Activated CD4-positive, alpha-beta T cell treated with anti-CD3 and anti-CD28 coated beads, Interleukin-2, amount 10 ng/mL, durations not matched to agents 7 days and 5 days (primary cell): ENCODE results near the gene EEF2KMT. TPM values are rescaled to one million over a fixed set of nuclear protein-coding genes. Genes with fewer than 3 reads are reported as not detected.
A peak's percentile ranks its signal among the peaks of the same experiment; 100 is the strongest.
"Not testable (repeated sequence)": the region's sequence is repeated elsewhere in the genome, so short reads cannot be mapped to it uniquely, and the experiment has no call there.

ENCODE experiments used
- CTCF ChIA-PET: fragments of 350-600 bp; sonication (Branson Sonifier 250); formaldehyde crosslinking; loops from one replicate; lab custom pipeline; 2021; ENCODE audit warnings: antibody characterized with exemption; lab: Charles Lee
- POLR2A ChIA-PET: fragments of 350-600 bp; sonication (Branson Sonifier 250); formaldehyde crosslinking; loops from one replicate; lab custom pipeline; 2021; ENCODE audit warnings: antibody characterized with exemption; lab: Charles Lee
- DNase-seq: peaks from one replicate; pipeline ENCODE4 v3.0.0-alpha.2; 2020
- H3K27ac Mint-ChIP-seq: one replicate; pipeline ENCODE4 v1.8.0; 2021; ENCODE audit warnings: mild to moderate bottlenecking, moderate library complexity, mixed read lengths
- H3K27me3 Mint-ChIP-seq: one replicate; pipeline ENCODE4 v1.8.0; 2021; ENCODE audit warnings: mixed read lengths
- H3K36me3 Mint-ChIP-seq: one replicate; pipeline ENCODE4 v1.8.0; 2021; ENCODE audit warnings: low read depth, mixed read lengths
- H3K4me1 Mint-ChIP-seq: one replicate; pipeline ENCODE4 v1.8.0; 2021; ENCODE audit warnings: mixed read lengths
- H3K4me3 Mint-ChIP-seq: one replicate; pipeline ENCODE4 v1.8.0; 2021; ENCODE audit warnings: mild to moderate bottlenecking, moderate library complexity, mixed read lengths
- H3K9me3 Mint-ChIP-seq: one replicate; pipeline ENCODE4 v1.8.0; 2021; ENCODE audit warnings: mixed read lengths
- total RNA-seq, 2 experiments: library from RNA; stranded (reverse); gene quantifications; one replicate each; pipeline ENCODE4 v1.2.3, GENCODE V29; 2021

EEF2KMT gene
- total RNA-seq, 2 experiments from 2014 or later, result 7.4 to 7.6 TPM

DNA sequence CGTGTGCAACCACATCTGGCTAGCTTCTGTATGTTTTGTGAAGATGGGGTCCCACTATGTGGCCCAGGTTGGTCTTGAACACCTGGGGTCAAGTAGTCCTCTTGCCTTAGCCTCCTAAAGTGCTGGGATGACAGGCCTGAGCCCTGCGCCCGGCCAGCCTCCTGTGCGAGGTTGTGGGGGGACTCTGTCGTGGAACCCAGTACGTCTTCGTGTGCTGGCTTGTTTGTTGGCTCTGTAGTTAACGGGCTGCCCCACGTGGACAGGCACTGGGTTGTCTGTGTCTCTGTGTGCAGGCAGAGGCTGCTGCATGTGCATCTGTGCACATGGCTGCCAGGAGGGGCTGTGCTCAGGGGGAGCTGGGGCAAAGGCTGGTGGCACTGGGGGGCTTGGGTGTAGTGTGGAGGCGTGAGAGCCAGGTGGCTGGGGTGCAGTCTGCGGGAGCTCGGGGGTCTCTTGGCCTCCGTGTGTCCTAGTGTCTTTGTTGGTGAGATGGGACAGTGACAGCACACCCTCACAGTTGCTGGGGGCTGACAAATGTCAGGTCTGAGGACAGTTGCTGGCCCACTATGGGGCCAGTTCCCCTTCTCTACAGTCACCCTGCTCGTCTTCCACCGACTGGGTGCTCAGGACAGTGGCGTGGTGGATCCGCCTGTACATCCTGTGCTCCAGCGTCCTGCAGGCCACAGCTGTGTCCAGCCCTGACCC is 9.4 kb downstream of the EEF2KMT start:
- CTCF ChIA-PET, H3K4me1 Mint-ChIP-seq, H3K4me3 Mint-ChIP-seq, DNase-seq, H3K27ac Mint-ChIP-seq, H3K9me3 Mint-ChIP-seq, H3K27me3 Mint-ChIP-seq, POLR2A ChIA-PET: not testable (repeated sequence)
- peaks cover 16% of the 10 kb centered on the region for H3K36me3 Mint-ChIP-seq

DNA sequence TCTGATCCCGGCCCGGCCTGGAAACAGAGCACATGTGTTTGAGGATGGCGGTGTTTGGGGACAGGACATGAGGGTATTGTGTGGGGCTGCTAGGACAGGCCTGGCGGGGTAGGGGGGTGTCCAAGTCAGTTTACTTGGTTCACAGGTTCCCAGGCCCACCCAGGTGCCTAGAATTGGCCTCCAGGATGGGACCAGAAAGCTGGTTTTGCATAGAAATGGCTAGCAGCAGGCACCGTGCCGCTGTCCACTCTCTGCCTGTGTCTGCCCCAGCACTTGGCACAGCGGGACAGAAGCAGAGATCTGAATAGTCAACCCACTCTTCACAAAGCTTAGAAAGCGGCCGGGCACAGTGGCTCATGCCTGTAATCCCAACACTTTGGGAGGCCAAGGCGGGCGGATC is 11.9 kb downstream of the EEF2KMT start:
- ChIA-PET POLR2A (interaction anchor here (0.7 kb wide), 1 partner anchor 351 kb away, joined by 3 read pairs; the partner anchor contains the start of genes ANKS3 and DNAAF8), CTCF (interaction anchor here (0.6 kb wide), 1 partner anchor 752 kb away, joined by 3 read pairs; no protein-coding TSS in a partner anchor)
- H3K36me3 Mint-ChIP-seq, result peaks cover 16% of the 10 kb centered on the region
- H3K9me3 Mint-ChIP-seq, H3K27me3 Mint-ChIP-seq, H3K27ac Mint-ChIP-seq, H3K4me1 Mint-ChIP-seq, H3K4me3 Mint-ChIP-seq, DNase-seq: not testable (repeated sequence)

GRCh38 chr16:5084802-5085201 is 12.8 kb downstream of the EEF2KMT start:
- H3K36me3 Mint-ChIP-seq, result peaks cover 16% of the 10 kb centered on the region
- H3K27me3 Mint-ChIP-seq, H3K4me3 Mint-ChIP-seq, H3K27ac Mint-ChIP-seq, POLR2A ChIA-PET, H3K4me1 Mint-ChIP-seq, H3K9me3 Mint-ChIP-seq: not testable (repeated sequence)
- DNase-seq, result peak; percentile 64
- CTCF ChIA-PET, result interaction anchor here (0.6 to 1.7 kb wide), 3 partner anchors 22 to 751 kb away, joined by 3 read pairs; no protein-coding TSS in a partner anchor

- H3K27me3 Mint-ChIP-seq, H3K4me1 Mint-ChIP-seq, DNase-seq, H3K9me3 Mint-ChIP-seq, H3K4me3 Mint-ChIP-seq, POLR2A ChIA-PET: not testable (repeated sequence)
- CTCF ChIA-PET, result interaction anchor here (1.0 to 1.7 kb wide), 3 partner anchors 8 to 154 kb away, joined by 3 read pairs; no protein-coding TSS in a partner anchor
- peaks cover 19% of the 10 kb centered on the region for H3K36me3 Mint-ChIP-seq
- H3K27ac Mint-ChIP-seq, result peak overlapping the region; percentile 41
Measured at GRCh38 chr16:5084099-5084731, 13.4 kb downstream of the EEF2KMT start.

DNA sequence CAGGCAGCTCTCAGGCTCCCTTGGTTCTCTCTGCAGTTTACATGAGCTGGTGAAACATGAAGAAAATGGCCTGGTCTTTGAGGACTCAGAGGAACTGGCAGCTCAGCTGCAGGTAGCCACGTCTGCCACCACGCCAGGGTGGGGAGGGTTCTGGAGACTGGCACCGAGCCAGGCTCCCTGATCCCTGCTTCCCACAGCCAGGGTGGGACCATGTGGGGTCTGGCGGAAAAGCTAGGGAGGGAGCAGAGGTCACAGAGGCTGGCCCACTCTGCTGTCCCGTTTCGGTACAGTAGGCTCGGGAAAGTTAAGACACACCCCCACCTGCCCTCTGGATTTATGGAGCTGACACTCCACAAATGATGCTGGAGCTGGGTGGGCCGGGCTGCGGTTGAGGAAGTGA is 13.9 kb downstream of the EEF2KMT start:
- H3K36me3 Mint-ChIP-seq, result peaks cover 19% of the 10 kb centered on the region
- H3K4me3 Mint-ChIP-seq, H3K4me1 Mint-ChIP-seq, H3K9me3 Mint-ChIP-seq, DNase-seq, H3K27me3 Mint-ChIP-seq, H3K27ac Mint-ChIP-seq, POLR2A ChIA-PET: not testable (repeated sequence)
- CTCF ChIA-PET, result interaction anchor here (1.1 to 1.7 kb wide), 2 partner anchors 9 to 20 kb away, joined by 3 read pairs; no protein-coding TSS in a partner anchor

GRCh38 chr16:5080996-5081395 is 16.6 kb downstream of the EEF2KMT start:
- H3K27ac Mint-ChIP-seq, CTCF ChIA-PET, H3K4me1 Mint-ChIP-seq, POLR2A ChIA-PET, H3K9me3 Mint-ChIP-seq, H3K27me3 Mint-ChIP-seq, DNase-seq, H3K4me3 Mint-ChIP-seq: not testable (repeated sequence)
- peaks cover 16% of the 10 kb centered on the region for H3K36me3 Mint-ChIP-seq

GRCh38 chr16:5080461-5080860 is 17.1 kb downstream of the EEF2KMT start:
- DNase-seq, H3K4me3 Mint-ChIP-seq, H3K4me1 Mint-ChIP-seq, H3K27ac Mint-ChIP-seq, H3K27me3 Mint-ChIP-seq, CTCF ChIA-PET, H3K9me3 Mint-ChIP-seq, POLR2A ChIA-PET: not testable (repeated sequence)
- H3K36me3 Mint-ChIP-seq, result peaks cover 16% of the 10 kb centered on the region

DNA sequence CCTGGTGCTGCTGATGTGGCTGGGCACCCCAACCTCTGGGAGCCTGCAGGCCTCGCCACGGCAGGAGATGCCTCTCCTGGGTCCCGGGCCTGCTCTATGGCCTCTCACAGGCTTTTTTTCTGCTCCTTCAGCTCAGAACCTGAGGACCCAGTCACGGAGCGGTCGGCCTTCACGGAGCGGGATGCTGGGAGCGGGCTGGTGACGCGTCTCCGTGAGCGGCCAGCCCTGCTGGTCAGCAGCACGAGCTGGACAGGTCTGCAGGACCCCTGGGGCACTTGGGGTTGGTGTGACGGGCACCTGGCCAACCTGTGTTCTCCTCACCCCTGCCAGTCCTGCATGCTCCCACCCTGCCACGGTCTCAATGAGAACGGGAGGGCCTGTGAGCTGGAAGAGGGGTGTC is 19.0 kb downstream of the EEF2KMT start:
- H3K27ac Mint-ChIP-seq, result no peak overlapping the region
- POLR2A ChIA-PET, result no interaction called here
- CTCF ChIA-PET, result no interaction called here

DNA sequence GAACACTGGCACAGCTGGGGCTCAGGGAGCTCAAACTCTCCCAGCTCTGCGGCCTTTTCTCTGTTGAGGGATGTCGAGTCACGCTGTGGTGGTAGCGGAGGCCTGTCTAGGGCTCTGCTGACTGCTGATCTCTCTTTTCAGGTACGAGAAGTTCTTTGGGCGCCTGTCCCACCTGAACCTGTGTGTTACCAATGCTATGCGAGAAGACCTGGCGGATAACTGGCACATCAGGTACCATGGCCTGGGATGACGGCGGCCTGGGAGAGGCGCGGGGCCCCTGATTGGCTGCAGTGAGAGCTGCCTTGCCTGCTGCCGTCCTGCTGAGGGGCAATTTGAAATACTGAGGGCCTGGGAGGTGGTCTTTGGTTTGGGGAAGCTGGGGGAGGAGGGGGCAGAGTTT is 20.3 kb downstream of the EEF2KMT start:
- Mint-ChIP-seq H3K27me3 (no peaks in the 10 kb centered on the region), H3K27ac (no peak overlapping the region), H3K4me1 (peaks cover 14% of the 10 kb centered on the region), H3K9me3 (no peaks in the 10 kb centered on the region), H3K4me3 (no peak overlapping the region), H3K36me3 (peaks cover 11% of the 10 kb centered on the region)
- DNase-seq, result no peak
- POLR2A ChIA-PET, result no interaction called here
- CTCF ChIA-PET, result no interaction called here

More for the DNA sequence above, 19.0 kb downstream of the EEF2KMT start:
- H3K27me3 Mint-ChIP-seq, result no peaks in the 10 kb centered on the region
- H3K4me3 Mint-ChIP-seq, result no peak overlapping the region
- peaks cover 14% of the 10 kb centered on the region for H3K36me3 Mint-ChIP-seq
- peaks cover 2% of the 10 kb centered on the region for H3K4me1 Mint-ChIP-seq
- no peaks in the 10 kb centered on the region for H3K9me3 Mint-ChIP-seq
- no peak for DNase-seq

DNA sequence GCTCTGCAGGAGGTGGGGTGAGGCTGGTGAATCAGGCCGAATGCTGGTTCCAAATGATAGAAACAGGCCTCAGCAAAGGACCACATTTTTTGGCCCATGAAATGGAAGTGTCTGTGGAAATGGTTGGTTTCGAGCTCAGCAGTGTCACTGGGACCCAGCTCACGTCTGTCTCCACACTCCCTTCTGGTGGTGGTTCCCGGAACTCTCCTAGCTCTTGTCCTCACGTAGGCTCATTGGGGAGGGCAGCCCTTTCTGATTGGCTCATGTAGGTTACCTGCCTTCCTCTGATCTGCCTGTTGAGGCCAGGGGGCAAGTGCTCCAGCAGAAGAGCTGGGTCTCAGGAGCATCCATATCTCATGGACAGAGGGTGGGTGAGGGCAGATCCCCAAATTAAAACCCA is 22.0 kb downstream of the EEF2KMT start:
- ChIA-PET CTCF (interaction anchor here (1.0 kb wide), 1 partner anchor 10 kb away, joined by 5 read pairs; the partner anchor contains the start of gene C16orf89), POLR2A (no interaction called here)
- no peak overlapping the region for H3K27ac Mint-ChIP-seq
- no peaks in the 10 kb centered on the region for H3K27me3 Mint-ChIP-seq
- H3K4me1 Mint-ChIP-seq, result peaks cover 28% of the 10 kb centered on the region
- no peaks in the 10 kb centered on the region for H3K9me3 Mint-ChIP-seq
- H3K4me3 Mint-ChIP-seq, result no peak overlapping the region
- DNase-seq, result no peak
- H3K36me3 Mint-ChIP-seq, result peaks cover 11% of the 10 kb centered on the region

- H3K36me3 Mint-ChIP-seq, H3K4me3 Mint-ChIP-seq, H3K9me3 Mint-ChIP-seq, CTCF ChIA-PET, H3K27me3 Mint-ChIP-seq, POLR2A ChIA-PET, H3K27ac Mint-ChIP-seq, DNase-seq: not testable (repeated sequence)
- H3K4me1 Mint-ChIP-seq, result peaks cover 31% of the 10 kb centered on the region
Measured at GRCh38 chr16:5073771-5074170, 23.8 kb downstream of the EEF2KMT start.

GRCh38 chr16:5073279-5073629 is 24.3 kb downstream of the EEF2KMT start:
- peak overlapping the region; percentile 99 for H3K27ac Mint-ChIP-seq

More at GRCh38 chr16:5073279-5073629, 24.3 kb downstream of the EEF2KMT start:
- DNase-seq, result no peak
- Mint-ChIP-seq H3K4me1 (peaks cover 31% of the 10 kb centered on the region), H3K4me3 (peak overlapping the region; percentile 91), H3K27me3 (no peaks in the 10 kb centered on the region), H3K9me3 (no peaks in the 10 kb centered on the region), H3K36me3 (peaks cover 8% of the 10 kb centered on the region)
- ChIA-PET POLR2A (no interaction called here), CTCF (no interaction called here)
